NCI-H1092 (cell line): Measurements from ENCODE around the gene CRB2.

Source experiments
- DNase-seq: peaks from one replicate; lab custom pipeline; 2025; lab: John Stamatoyannopoulos, UW

The CRB2 gene

GRCh38 chr9:123406691-123407216 lies 50.8 kb downstream of the CRB2 start:
- peak; percentile 65 for DNase-seq

GRCh38 chr9:123407217-123407851 lies 51.3 kb downstream of the CRB2 start:
- DNase-seq: peak; percentile 53

- DNase-seq: no peak
Measured at GRCh38 chr9:123408313-123409262, 52.6 kb downstream of the CRB2 start.

GRCh38 chr9:123410281-123410910 lies 54.4 kb downstream of the CRB2 start:
- no peak for DNase-seq

- DNase-seq: no peak
Measured at GRCh38 chr9:123411191-123411590, 55.2 kb downstream of the CRB2 start.

GRCh38 chr9:123411636-123412035 lies 55.6 kb downstream of the CRB2 start:
- no peak for DNase-seq

GRCh38 chr9:123412171-123412820 lies 56.3 kb downstream of the CRB2 start:
- no peak for DNase-seq

GRCh38 chr9:123414204-123414603 lies 58.2 kb downstream of the CRB2 start:
- no peak for DNase-seq

- no peak for DNase-seq
Measured at GRCh38 chr9:123414936-123415930, 59.2 kb downstream of the CRB2 start.

- no peak for DNase-seq
Measured at GRCh38 chr9:123416176-123416575, 60.2 kb downstream of the CRB2 start.

GRCh38 chr9:123417289-123418051 lies 61.5 kb downstream of the CRB2 start:
- no peak for DNase-seq

- DNase-seq: no peak
Measured at GRCh38 chr9:123418052-123418430, 62.0 kb downstream of the CRB2 start.

- DNase-seq: no peak
Measured at GRCh38 chr9:123418506-123418905, 62.5 kb downstream of the CRB2 start.

- no peak for DNase-seq
Measured at GRCh38 chr9:123419091-123419490, 63.1 kb downstream of the CRB2 start.

GRCh38 chr9:123419721-123420591 lies 64.0 kb downstream of the CRB2 start:
- DNase-seq: no peak

GRCh38 chr9:123420592-123421111 lies 64.7 kb downstream of the CRB2 start:
- DNase-seq: no peak

GRCh38 chr9:123421186-123421585 lies 65.2 kb downstream of the CRB2 start:
- no peak for DNase-seq

GRCh38 chr9:123421801-123422455 lies 65.9 kb downstream of the CRB2 start:
- DNase-seq: no peak
